Measurements from ENCODE around the gene KSR1. TPM values are rescaled to one million over a fixed set of nuclear protein-coding genes. Genes with fewer than 3 reads are reported as not detected.

KSR1 gene
- total and polyA plus RNA-seq, 12 donors, result 16.0 to 50.4 (median 38.5) TPM

GRCh38 chr17:27568811-27569210 lies 112.6 kb downstream of the KSR1 start:
- Histone ChIP-seq H3K27me3 (no peaks in the 10 kb centered on the region), H3K36me3 (replicated peaks in 1 of 2) (no peaks in the 10 kb centered on the region), H3K27ac (peak overlapping the region in 3 of 5 donors; percentile 42 to 76 (median 57)), H3K4me3 (no peak overlapping the region), H3K9me3 (replicated peaks in 1 of 3) (no peaks in the 10 kb centered on the region), H3K4me1 (replicated peaks in 1 of 2) (peaks cover 18 to 39% of the 10 kb centered on the region in 2 donors)
- no peak for DNase-seq
- 54 to 71% (median 60%) methylated on average over 5 of the region's 5 CpGs for WGBS, 4 donors
- TF ChIP-seq CTCF (IDR thresholded peaks at IDR 0.05) (no peak), POLR2A (IDR thresholded peaks at IDR 0.05) (no peak)
- intact Hi-C loops (cut with DNase I), result no loop called here

- Histone ChIP-seq H3K27me3 (no peaks in the 10 kb centered on the region), H3K36me3 (replicated peaks in 1 of 2) (no peaks in the 10 kb centered on the region), H3K4me3 (no peak overlapping the region), H3K4me1 (replicated peaks in 1 of 2) (peaks cover 23 to 44% of the 10 kb centered on the region in 2 donors), H3K9me3 (replicated peaks in 1 of 3) (no peaks in the 10 kb centered on the region), H3K27ac (peak overlapping the region in 4 of 5 donors; percentile 25 to 76 (median 59))
- intact Hi-C loops (cut with DNase I), result no loop called here
- WGBS, 4 donors, result 80 to 94% (median 83%) methylated on average over 6 of the region's 6 CpGs
- TF ChIP-seq CTCF (IDR thresholded peaks at IDR 0.05) (peak in 5 of 6 experiments; percentile 19 to 51 (median 44)), POLR2A (IDR thresholded peaks at IDR 0.05) (no peak)
- peak in 6 of 7 donors; percentile 45 to 70 (median 55) for DNase-seq
Observed at GRCh38 chr17:27569257-27569722, 113.0 kb downstream of the KSR1 start.

GRCh38 chr17:27569884-27570577 lies 113.8 kb downstream of the KSR1 start:
- TF ChIP-seq POLR2A (IDR thresholded peaks at IDR 0.05) (no peak), CTCF (IDR thresholded peaks at IDR 0.05) (no peak)
- intact Hi-C loops (cut with DNase I), result no loop called here
- H3K4me1 ChIP-seq (replicated peaks in 1 of 2), result peaks cover 24 to 47% of the 10 kb centered on the region in 2 donors
- WGBS, 4 donors, result 61 to 70% (median 65%) methylated on average over 7 of the region's 7 CpGs
- peak overlapping the region in 4 of 5 donors; percentile 25 to 76 (median 58) for H3K27ac ChIP-seq
- H3K27me3 ChIP-seq, result no peaks in the 10 kb centered on the region
- H3K4me3 ChIP-seq, result no peak overlapping the region
- no peaks in the 10 kb centered on the region for H3K36me3 ChIP-seq (replicated peaks in 1 of 2)
- DNase-seq, result peak in 6 of 7 donors; percentile 60 to 79 (median 64)
- H3K9me3 ChIP-seq (replicated peaks in 1 of 3), result no peaks in the 10 kb centered on the region

GRCh38 chr17:27570578-27570914 lies 114.3 kb downstream of the KSR1 start:
- intact Hi-C loops (cut with DNase I), result no loop called here
- Histone ChIP-seq H3K4me1 (replicated peaks in 1 of 2) (peaks cover 24 to 47% of the 10 kb centered on the region in 2 donors), H3K27me3 (no peaks in the 10 kb centered on the region), H3K27ac (peak overlapping the region in 4 of 5 donors; percentile 25 to 76 (median 58)), H3K9me3 (replicated peaks in 1 of 3) (no peaks in the 10 kb centered on the region), H3K4me3 (no peak overlapping the region), H3K36me3 (replicated peaks in 1 of 2) (no peaks in the 10 kb centered on the region)
- no peak for DNase-seq
- TF ChIP-seq POLR2A (IDR thresholded peaks at IDR 0.05) (no peak), CTCF (IDR thresholded peaks at IDR 0.05) (no peak)
- WGBS, 4 donors, result 66 to 77% (median 72%) methylated on average over 7 of the region's 7 CpGs
